22Rv1 (cell line): ENCODE measurements around the gene PPFIA1.

Source experiments
- CTCF ChIP-seq: fragments of 450-650 bp; IDR thresholded peaks from 2 replicates; pipeline ENCODE4 v1.5.1; 2017; ENCODE audit warnings: mild to moderate bottlenecking
- ZFX ChIP-seq: fragments of 450-650 bp; IDR thresholded peaks from 2 replicates; pipeline ENCODE4 v1.6.1; 2017; ENCODE audit warnings: antibody characterized with exemption, borderline replicate concordance

DNA sequence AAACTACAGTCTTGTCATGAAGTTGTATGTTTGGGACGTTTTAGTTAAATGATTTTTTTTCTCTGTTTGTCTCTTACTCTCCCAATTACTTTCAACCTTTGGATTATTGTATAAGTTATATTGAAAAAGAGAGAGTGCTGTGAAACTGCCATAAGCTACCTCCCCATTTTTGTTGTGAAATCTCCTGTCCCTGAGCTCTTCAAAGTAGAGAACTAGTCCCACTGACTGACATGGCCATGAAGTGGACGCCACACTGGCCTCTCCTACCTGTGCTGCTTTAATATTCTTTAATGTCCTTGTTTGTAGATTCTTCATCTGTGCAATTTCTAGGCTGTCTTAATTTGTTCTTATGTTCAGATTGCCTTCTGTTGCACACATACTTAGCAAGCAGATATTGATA lies 56.3 kb downstream of the PPFIA1 start:
- TF ChIP-seq CTCF: no peak
- no peak for TF ChIP-seq ZFX
